NCI-H446 (cell line): ENCODE results near the gene CBR3.
"Not testable (repeated sequence)": the region's sequence is repeated elsewhere in the genome, so short reads cannot be mapped to it uniquely, and the experiment has no call there.

ENCODE experiments used
- DNase-seq, 2 experiments: peaks; one replicate each; lab custom pipeline; 2025; lab: John Stamatoyannopoulos, UW

CBR3 gene

GRCh38 chr21:36117286-36117741, 17.6 kb upstream of the CBR3 start:
- no peak for DNase-seq

- no peak for DNase-seq
Observed at GRCh38 chr21:36120304-36120888, 14.5 kb upstream of the CBR3 start.

- DNase-seq, result no peak
Observed at GRCh38 chr21:36122977-36123376, 11.9 kb upstream of the CBR3 start.

GRCh38 chr21:36124395-36124794, 10.5 kb upstream of the CBR3 start:
- no peak for DNase-seq

GRCh38 chr21:36125512-36126207, 9.2 kb upstream of the CBR3 start:
- DNase-seq, result peak; percentile 50 to 63

- no peak for DNase-seq
Observed at GRCh38 chr21:36126208-36126565, 8.7 kb upstream of the CBR3 start.

GRCh38 chr21:36126621-36127110, 8.2 kb upstream of the CBR3 start:
- DNase-seq, result no peak

GRCh38 chr21:36127250-36127904, 7.5 kb upstream of the CBR3 start:
- no peak for DNase-seq

- DNase-seq, result no peak
Observed at GRCh38 chr21:36127977-36128376, 6.9 kb upstream of the CBR3 start.

- DNase-seq, result no peak
Observed at GRCh38 chr21:36129219-36129618, 5.7 kb upstream of the CBR3 start.

- DNase-seq, result not testable (repeated sequence)
Observed at GRCh38 chr21:36130414-36130762, 4.5 kb upstream of the CBR3 start.

- DNase-seq, result not testable (repeated sequence)
Observed at GRCh38 chr21:36130839-36131238, 4.0 kb upstream of the CBR3 start.

- no peak for DNase-seq
Observed at GRCh38 chr21:36132696-36133095, 2.2 kb upstream of the CBR3 start.

- no peak for DNase-seq
Observed at GRCh38 chr21:36135391-36136102, 668 bp downstream of the CBR3 start.

- not testable (repeated sequence) for DNase-seq
Observed at GRCh38 chr21:36139791-36140190, 4.9 kb downstream of the CBR3 start.

GRCh38 chr21:36141513-36141925, 6.6 kb downstream of the CBR3 start:
- peak; percentile 24 to 84 for DNase-seq

GRCh38 chr21:36144233-36144632, 9.4 kb downstream of the CBR3 start:
- DNase-seq, result not testable (repeated sequence)

GRCh38 chr21:36145259-36145658, 10.4 kb downstream of the CBR3 start:
- no peak for DNase-seq

- DNase-seq, result no peak
Observed at GRCh38 chr21:36147911-36148310, 13.0 kb downstream of the CBR3 start.

GRCh38 chr21:36148886-36149285, 14.0 kb downstream of the CBR3 start:
- DNase-seq, result no peak

- no peak for DNase-seq
Observed at GRCh38 chr21:36149788-36150711, 15.2 kb downstream of the CBR3 start.
